Smooth muscle cell (in vitro differentiated cells): ENCODE results near the gene KCNQ4. TPM values are rescaled to one million over a fixed set of nuclear protein-coding genes. Genes with fewer than 3 reads are reported as not detected.

ENCODE experiments used
- DNase-seq: peaks from one replicate; lab custom pipeline; 2025; ENCODE audit not compliant: unreplicated experiment; lab: John Stamatoyannopoulos, UW
- H2AFZ ChIP-seq: fragments of 200-600 bp; sonication (generic); 2 replicates; pipeline ENCODE4 v1.6.0; 2016; ENCODE audit warnings: antibody characterized with exemption, low read depth, mild to moderate bottlenecking
- H3F3A ChIP-seq: fragments of 200-600 bp; sonication (generic); 2 replicates; pipeline ENCODE4 v1.6.0; 2017; ENCODE audit warnings: antibody characterized with exemption, low read depth
- H3K27ac ChIP-seq: fragments of 200-600 bp; sonication (generic); 2 replicates; pipeline ENCODE4 v1.5.1; 2016; ENCODE audit warnings: low read depth, mild to moderate bottlenecking
- H3K27me3 ChIP-seq: fragments of 200-600 bp; sonication (generic); 2 replicates; pipeline ENCODE4 v1.6.1; 2016; ENCODE audit warnings: low read depth, mild to moderate bottlenecking
- H3K36me3 ChIP-seq: fragments of 200-600 bp; sonication (generic); 2 replicates; pipeline ENCODE4 v1.5.1; 2016; ENCODE audit warnings: low read depth
- H3K4me1 ChIP-seq: fragments of 200-600 bp; sonication (generic); 2 replicates; pipeline ENCODE4 v1.5.1; 2016; ENCODE audit warnings: low read depth
- H3K4me2 ChIP-seq: fragments of 200-600 bp; sonication (generic); 2 replicates; pipeline ENCODE4 v1.6.0; 2016; ENCODE audit warnings: mild to moderate bottlenecking
- H3K4me3 ChIP-seq: fragments of 200-600 bp; sonication (generic); 2 replicates; pipeline ENCODE4 v1.5.1; 2016; ENCODE audit warnings: mild to moderate bottlenecking
- H3K79me2 ChIP-seq: fragments of 200-600 bp; sonication (generic); 2 replicates; pipeline ENCODE4 v1.6.0; 2016; ENCODE audit warnings: low read depth, mild to moderate bottlenecking
- H3K9ac ChIP-seq: fragments of 200-600 bp; sonication (generic); 2 replicates; pipeline ENCODE4 v1.6.0; 2016; ENCODE audit warnings: low read depth
- H3K9me3 ChIP-seq: fragments of 200-600 bp; sonication (generic); replicated peaks from 2 replicates; pipeline ENCODE4 v1.5.1; 2016; ENCODE audit warnings: low read depth
- H4K20me1 ChIP-seq: fragments of 200-600 bp; sonication (generic); 2 replicates; pipeline ENCODE4 v1.6.0; 2016; ENCODE audit warnings: low read depth
- WGBS: methylation state at CpG from one replicate; pipeline ENCODE4 v1.1.7; 2016; ENCODE audit warnings: low lambda C conversion rate; 5-methylcytosine and 5-hydroxymethylcytosine counted together
- polyA plus RNA-seq: library from polyadenylated mRNA; unstranded; fragments of >200 nt; fragmentation: Nextera tagmentation; extraction: Ambion mirVana; gene quantifications from 2 replicates; pipeline ENCODE4 v1.2.1, GENCODE V29; 2016
- total RNA-seq: library from RNA; depleted of rRNA; stranded (reverse); fragments of >200 nt; gene quantifications from 2 replicates; pipeline ENCODE4 v1.2.3, GENCODE V29; 2014
- TF ChIP-seq, protein P1 (sequence below): fragments of 200-600 bp; sonication (generic); IDR thresholded peaks from 2 replicates; pipeline ENCODE4 v1.5.1; 2017; ENCODE audit warnings: borderline replicate concordance, mild to moderate bottlenecking, antibody characterized with exemption; ENCODE audit not compliant: insufficient read depth, poor library complexity, severe bottlenecking

Gene KCNQ4
- total and polyA plus RNA-seq, 2 experiments from 2014 or later: 0.06 TPM; not detected in 1

DNA sequence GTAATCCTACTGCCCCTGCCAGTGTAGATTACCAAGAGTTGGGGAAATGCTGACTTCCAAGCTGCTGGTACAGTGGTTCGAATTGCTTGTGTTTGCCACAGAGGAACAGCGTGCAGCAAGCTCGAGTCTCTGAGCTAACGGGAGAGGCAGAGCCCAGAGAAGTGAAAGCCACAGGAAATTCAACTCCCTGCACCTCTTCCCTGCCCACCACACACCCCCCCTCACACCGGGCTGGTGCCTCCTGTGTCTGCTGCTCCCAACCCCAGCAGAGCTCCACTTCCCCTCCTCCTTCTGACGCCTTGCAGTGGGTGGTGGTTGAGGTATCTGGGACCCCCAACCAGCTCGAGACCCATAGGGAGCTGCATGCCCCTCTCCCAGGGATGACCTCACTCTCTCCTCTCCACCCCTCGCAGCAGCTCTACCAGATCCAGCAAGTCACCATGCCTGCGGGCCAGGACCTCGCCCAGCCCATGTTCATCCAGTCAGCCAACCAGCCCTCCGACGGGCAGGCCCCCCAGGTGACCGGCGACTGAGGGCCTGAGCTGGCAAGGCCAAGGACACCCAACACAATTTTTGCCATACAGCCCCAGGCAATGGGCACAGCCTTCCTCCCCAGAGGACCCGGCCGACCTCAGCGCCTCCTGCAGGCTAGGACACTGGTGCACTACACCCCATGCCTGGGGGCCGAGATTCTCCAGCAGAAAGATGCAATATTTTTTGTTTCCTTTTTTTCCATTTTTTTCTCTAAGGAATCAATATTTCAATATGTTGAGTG, 13.1 kb upstream of the KCNQ4 start:
- Histone ChIP-seq H3K4me3 (no peak overlapping the region), H3K27ac (no peak overlapping the region), H3K9ac (no peak overlapping the region), H3K27me3 (no peaks in the 10 kb centered on the region), H3K9me3 (no peaks in the 10 kb centered on the region), H4K20me1 (peaks cover 7% of the 10 kb centered on the region), H3F3A (no peaks in the 10 kb centered on the region), H3K79me2 (no peaks in the 10 kb centered on the region), H3K36me3 (peaks cover 8% of the 10 kb centered on the region), H3K4me1 (no peaks in the 10 kb centered on the region), H3K4me2 (no peak overlapping the region), H2AFZ (no peak overlapping the region)
- TF ChIP-seq, protein P1, sequence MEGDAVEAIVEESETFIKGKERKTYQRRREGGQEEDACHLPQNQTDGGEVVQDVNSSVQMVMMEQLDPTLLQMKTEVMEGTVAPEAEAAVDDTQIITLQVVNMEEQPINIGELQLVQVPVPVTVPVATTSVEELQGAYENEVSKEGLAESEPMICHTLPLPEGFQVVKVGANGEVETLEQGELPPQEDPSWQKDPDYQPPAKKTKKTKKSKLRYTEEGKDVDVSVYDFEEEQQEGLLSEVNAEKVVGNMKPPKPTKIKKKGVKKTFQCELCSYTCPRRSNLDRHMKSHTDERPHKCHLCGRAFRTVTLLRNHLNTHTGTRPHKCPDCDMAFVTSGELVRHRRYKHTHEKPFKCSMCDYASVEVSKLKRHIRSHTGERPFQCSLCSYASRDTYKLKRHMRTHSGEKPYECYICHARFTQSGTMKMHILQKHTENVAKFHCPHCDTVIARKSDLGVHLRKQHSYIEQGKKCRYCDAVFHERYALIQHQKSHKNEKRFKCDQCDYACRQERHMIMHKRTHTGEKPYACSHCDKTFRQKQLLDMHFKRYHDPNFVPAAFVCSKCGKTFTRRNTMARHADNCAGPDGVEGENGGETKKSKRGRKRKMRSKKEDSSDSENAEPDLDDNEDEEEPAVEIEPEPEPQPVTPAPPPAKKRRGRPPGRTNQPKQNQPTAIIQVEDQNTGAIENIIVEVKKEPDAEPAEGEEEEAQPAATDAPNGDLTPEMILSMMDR: no peak
- DNase-seq: no peak
- 96% methylated on average over 17 of the region's 18 CpGs for WGBS

DNA sequence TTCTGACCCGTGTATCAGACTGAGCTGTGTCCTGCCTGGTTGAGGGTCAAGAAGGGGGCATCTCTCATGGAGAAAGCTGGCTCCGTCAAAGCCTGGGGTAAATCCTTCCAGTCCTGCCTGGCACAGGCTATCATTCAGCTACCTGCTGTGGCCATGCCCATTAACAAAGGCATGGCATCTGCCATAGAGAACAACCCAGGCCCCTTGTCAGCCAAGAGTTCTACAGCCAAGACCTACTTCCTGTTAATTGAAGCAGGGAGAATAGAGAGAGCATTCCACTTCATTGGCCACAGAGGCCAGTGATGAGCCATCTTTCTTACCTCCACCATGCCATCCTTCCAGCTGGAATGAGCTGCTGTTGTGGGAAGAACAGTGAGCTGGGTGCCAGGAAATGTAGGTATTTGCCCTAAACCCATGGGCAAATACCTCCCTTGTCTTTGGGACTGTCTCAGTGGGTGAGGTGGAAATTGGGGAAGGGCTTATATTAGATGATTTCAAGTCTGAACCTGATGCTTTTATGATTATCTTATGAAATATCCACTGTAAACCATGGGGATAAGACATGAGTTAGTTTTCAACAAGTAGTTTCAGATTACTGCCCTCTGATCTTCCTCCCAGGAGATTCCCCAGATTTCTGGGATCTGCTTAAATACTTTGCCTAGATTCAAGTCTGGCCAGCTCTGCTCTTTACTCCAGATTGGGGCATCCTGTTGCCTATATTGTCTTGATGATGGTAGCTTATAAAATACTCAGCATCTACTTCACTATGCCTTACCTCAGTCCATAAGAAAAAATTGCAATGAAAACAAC, 11.2 kb upstream of the KCNQ4 start:
- no peak overlapping the region for H2AFZ ChIP-seq
- TF ChIP-seq, protein P1: no peak
- H3K9ac ChIP-seq: no peak overlapping the region
- H4K20me1 ChIP-seq: no peaks in the 10 kb centered on the region
- DNase-seq: no peak
- no peaks in the 10 kb centered on the region for H3F3A ChIP-seq
- no peak overlapping the region for H3K27ac ChIP-seq
- H3K36me3 ChIP-seq: peaks cover 8% of the 10 kb centered on the region
- H3K9me3 ChIP-seq: no peaks in the 10 kb centered on the region
- no peaks in the 10 kb centered on the region for H3K4me1 ChIP-seq
- H3K27me3 ChIP-seq: no peaks in the 10 kb centered on the region
- no peak overlapping the region for H3K4me3 ChIP-seq
- no peak overlapping the region for H3K4me2 ChIP-seq
- WGBS: 94% methylated on average over 2 of the region's 2 CpGs
- no peaks in the 10 kb centered on the region for H3K79me2 ChIP-seq

DNA sequence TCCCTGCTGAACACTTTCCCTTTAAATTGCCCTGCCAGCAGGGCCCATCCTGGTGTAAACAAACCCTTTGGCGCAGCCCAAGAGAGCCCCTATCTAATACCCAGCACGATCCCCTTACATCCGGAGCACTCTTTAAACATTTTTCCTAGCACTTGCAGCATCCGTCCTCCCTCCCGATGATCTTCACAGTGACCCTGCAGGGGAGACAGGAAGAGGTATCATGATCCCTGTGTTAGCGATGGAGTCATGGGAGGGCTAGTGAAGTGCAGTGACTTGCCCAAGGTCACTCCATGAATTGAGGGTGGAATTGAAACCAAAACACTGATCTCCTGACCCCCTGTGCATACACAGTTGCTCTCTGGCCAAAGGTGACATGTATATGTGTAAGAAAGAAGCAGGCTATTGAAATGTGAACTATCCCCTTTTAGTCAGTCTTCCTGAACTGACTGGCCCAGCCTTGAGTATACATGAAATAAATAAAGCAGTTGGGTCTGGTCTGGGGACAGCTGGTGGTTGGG, 9.8 kb upstream of the KCNQ4 start:
- Histone ChIP-seq H4K20me1 (no peaks in the 10 kb centered on the region), H3K9ac (no peak overlapping the region), H3K4me1 (no peaks in the 10 kb centered on the region), H2AFZ (no peak overlapping the region), H3K27me3 (no peaks in the 10 kb centered on the region), H3K4me2 (no peak overlapping the region), H3F3A (no peaks in the 10 kb centered on the region), H3K36me3 (no peaks in the 10 kb centered on the region), H3K9me3 (no peaks in the 10 kb centered on the region), H3K4me3 (no peak overlapping the region), H3K27ac (no peak overlapping the region), H3K79me2 (no peaks in the 10 kb centered on the region)
- WGBS: 68% methylated on average over 6 of the region's 6 CpGs
- TF ChIP-seq, protein P1: no peak
- no peak for DNase-seq
